GM23248 (cell line): ENCODE data around the gene FAM241A. TPM values are rescaled to one million over a fixed set of nuclear protein-coding genes. Genes with fewer than 3 reads are reported as not detected.
"Not testable (repeated sequence)": the region's sequence is repeated elsewhere in the genome, so short reads cannot be mapped to it uniquely, and the experiment has no call there.

ENCODE experiments used
- DNase-seq: peaks from one replicate; pipeline ENCODE4 v3.0.0-alpha.2; 2015
- H2AFZ ChIP-seq: fragments of 200-600 bp; sonication (generic); 2 replicates; pipeline ENCODE4 v1.6.1; 2016; ENCODE audit warnings: antibody characterized with exemption
- H3F3A ChIP-seq: fragments of 200-600 bp; sonication (generic); 2 replicates; pipeline ENCODE4 v1.6.1; 2016; ENCODE audit warnings: mild to moderate bottlenecking, antibody characterized with exemption, mixed run types; ENCODE audit not compliant: insufficient read depth
- H3K27ac ChIP-seq: fragments of 200-600 bp; sonication (generic); 2 replicates; pipeline ENCODE4 v1.5.1; 2016; ENCODE audit warnings: mild to moderate bottlenecking
- H3K27me3 ChIP-seq: fragments of 200-600 bp; sonication (generic); replicated peaks from 2 replicates; pipeline ENCODE4 v1.6.1; 2016; ENCODE audit warnings: mild to moderate bottlenecking; ENCODE audit not compliant: insufficient read depth
- H3K36me3 ChIP-seq: fragments of 200-600 bp; sonication (generic); 2 replicates; pipeline ENCODE4 v1.6.1; 2016; ENCODE audit warnings: low read depth, mild to moderate bottlenecking
- H3K4me1 ChIP-seq: fragments of 200-600 bp; sonication (generic); 2 replicates; pipeline ENCODE4 v1.6.1; 2016; ENCODE audit warnings: mild to moderate bottlenecking; ENCODE audit not compliant: insufficient read depth
- H3K4me2 ChIP-seq: fragments of 200-600 bp; sonication (generic); one replicate; pipeline ENCODE4 v1.6.1; 2016; ENCODE audit warnings: mild to moderate bottlenecking; ENCODE audit not compliant: unreplicated experiment
- H3K4me3 ChIP-seq: fragments of 200-600 bp; sonication (generic); 2 replicates; pipeline ENCODE4 v1.5.1; 2016; ENCODE audit warnings: mild to moderate bottlenecking
- H3K79me2 ChIP-seq: fragments of 200-600 bp; sonication (generic); 2 replicates; pipeline ENCODE4 v1.6.1; 2016; ENCODE audit warnings: mild to moderate bottlenecking; ENCODE audit not compliant: insufficient read depth
- H3K9ac ChIP-seq: fragments of 200-600 bp; sonication (generic); 2 replicates; pipeline ENCODE4 v1.6.1; 2016; ENCODE audit warnings: mild to moderate bottlenecking
- H3K9me2 ChIP-seq: fragments of 200-600 bp; sonication (generic); 2 replicates; pipeline ENCODE4 v1.6.1; 2016; ENCODE audit warnings: mixed run types, mild to moderate bottlenecking, moderate library complexity; ENCODE audit not compliant: insufficient read depth
- H3K9me3 ChIP-seq: fragments of 200-600 bp; sonication (generic); one replicate; pipeline ENCODE4 v1.6.1; 2017; ENCODE audit warnings: low read depth
- H4K20me1 ChIP-seq: fragments of 200-600 bp; sonication (generic); 2 replicates; pipeline ENCODE4 v1.6.0; 2016; ENCODE audit not compliant: insufficient read depth
- EZH2 ChIP-seq: fragments of 200-600 bp; sonication (generic); IDR thresholded peaks from 2 replicates; pipeline ENCODE4 v1.6.1; 2018; ENCODE audit warnings: antibody characterized with exemption, mild to moderate bottlenecking; ENCODE audit not compliant: insufficient read depth, poor library complexity, severe bottlenecking
- EZH2phosphoT487 ChIP-seq: fragments of 200-600 bp; sonication (generic); IDR thresholded peaks from 2 replicates; pipeline ENCODE4 v1.6.1; 2018; ENCODE audit warnings: antibody characterized with exemption, moderate library complexity, mild to moderate bottlenecking, low read depth; ENCODE audit not compliant: insufficient read depth
- WGBS, 2 experiments: methylation state at CpG; one replicate each; pipeline ENCODE4 v1.1.6; 2015 to 2017; ENCODE audit warnings: low lambda C conversion rate in 2 of 2, low coverage in 1 of 2; ENCODE audit errors: missing lambda C conversion rate in 2 of 2; 5-methylcytosine and 5-hydroxymethylcytosine counted together
- in situ Hi-C: fragments of 300-500 bp; cut with MboI; formaldehyde crosslinking; loops from 2 replicates; pipeline ENCODE4 v1.15.0; 2020
- polyA plus RNA-seq: library from polyadenylated mRNA; unstranded; fragments of >200 nt; fragmentation: Nextera tagmentation; extraction: Ambion mirVana; gene quantifications from 2 replicates; pipeline ENCODE4 v1.2.1, GENCODE V29; 2016
- total RNA-seq: library from RNA; depleted of rRNA; stranded (reverse); fragments of >200 nt; shearing (Covaris generic); gene quantifications from 2 replicates; pipeline ENCODE4 v1.2.3, GENCODE V29; 2014

Gene FAM241A
- total and polyA plus RNA-seq, 2 experiments from 2014 or later: 5.2 to 6.2 TPM

DNA sequence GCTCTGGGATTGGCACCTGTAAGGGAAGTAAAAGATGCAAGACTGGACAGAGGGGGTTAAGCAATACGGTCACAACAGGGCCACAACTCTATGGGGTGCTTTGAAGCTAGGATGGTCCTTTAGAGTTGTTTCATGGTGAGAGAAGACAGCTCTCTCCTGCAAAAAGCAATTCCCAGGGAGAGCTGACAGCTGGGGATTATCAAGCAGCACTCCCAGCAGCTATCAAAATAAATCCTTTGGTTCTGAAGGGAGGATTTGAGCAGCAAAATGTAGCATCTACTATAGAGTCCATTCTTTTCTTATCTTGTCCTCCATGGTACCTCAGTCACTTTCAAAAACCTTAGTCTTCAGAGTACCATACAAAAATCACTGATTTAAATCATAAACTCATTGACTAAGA is 51.2 kb downstream of the FAM241A start:
- no peak for TF ChIP-seq EZH2
- TF ChIP-seq EZH2phosphoT487: no peak
- no peak overlapping the region for H3K9ac ChIP-seq
- no peak overlapping the region for H2AFZ ChIP-seq
- no peak overlapping the region for H3K4me3 ChIP-seq
- H3K79me2 ChIP-seq: no peaks in the 10 kb centered on the region
- H3F3A ChIP-seq: no peaks in the 10 kb centered on the region
- H4K20me1 ChIP-seq: no peaks in the 10 kb centered on the region
- no peaks in the 10 kb centered on the region for H3K9me3 ChIP-seq
- H3K36me3 ChIP-seq: no peaks in the 10 kb centered on the region
- in situ Hi-C loops: no loop called here
- no peaks in the 10 kb centered on the region for H3K4me1 ChIP-seq
- H3K27ac ChIP-seq: no peak overlapping the region
- no peak for DNase-seq
- no peak overlapping the region for H3K4me2 ChIP-seq
- H3K9me2 ChIP-seq: no peaks in the 10 kb centered on the region
- H3K27me3 ChIP-seq: no peaks in the 10 kb centered on the region
- WGBS, 2 experiments: 91 to 95% methylated on average over 1 of the region's 1 CpG

GRCh38 chr4:112199041-112199440 is 53.8 kb downstream of the FAM241A start:
- Histone ChIP-seq H3K4me2 (no peak overlapping the region), H3K9ac (no peak overlapping the region), H2AFZ (no peak overlapping the region), H3K9me3 (no peaks in the 10 kb centered on the region), H3K4me1 (no peaks in the 10 kb centered on the region), H3K4me3 (no peak overlapping the region), H3K79me2 (no peaks in the 10 kb centered on the region), H3F3A (no peaks in the 10 kb centered on the region), H3K36me3 (no peaks in the 10 kb centered on the region), H3K27ac (no peak overlapping the region), H4K20me1 (no peaks in the 10 kb centered on the region), H3K27me3 (no peaks in the 10 kb centered on the region), H3K9me2 (no peaks in the 10 kb centered on the region)
- TF ChIP-seq EZH2phosphoT487: no peak
- no peak for TF ChIP-seq EZH2
- WGBS, 2 experiments: 95 to 100% methylated on average over 1 of the region's 1 CpG
- DNase-seq: no peak
- in situ Hi-C loops: no loop called here

- Histone ChIP-seq H3K9me2 (no peaks in the 10 kb centered on the region), H3K79me2 (no peaks in the 10 kb centered on the region), H3K9me3 (no peaks in the 10 kb centered on the region), H4K20me1 (no peaks in the 10 kb centered on the region), H2AFZ (no peak overlapping the region), H3K4me1 (no peaks in the 10 kb centered on the region), H3K4me2 (no peak overlapping the region), H3K36me3 (no peaks in the 10 kb centered on the region), H3K4me3 (no peak overlapping the region), H3K27ac (no peak overlapping the region), H3F3A (no peaks in the 10 kb centered on the region), H3K27me3 (no peaks in the 10 kb centered on the region), H3K9ac (no peak overlapping the region)
- no peak for DNase-seq
- no peak for TF ChIP-seq EZH2
- TF ChIP-seq EZH2phosphoT487: no peak
- in situ Hi-C loops: no loop called here
- 26 to 35% methylated on average over 4 of the region's 4 CpGs for WGBS, 2 experiments
Measured at GRCh38 chr4:112201915-112202505, 56.8 kb downstream of the FAM241A start.

DNA sequence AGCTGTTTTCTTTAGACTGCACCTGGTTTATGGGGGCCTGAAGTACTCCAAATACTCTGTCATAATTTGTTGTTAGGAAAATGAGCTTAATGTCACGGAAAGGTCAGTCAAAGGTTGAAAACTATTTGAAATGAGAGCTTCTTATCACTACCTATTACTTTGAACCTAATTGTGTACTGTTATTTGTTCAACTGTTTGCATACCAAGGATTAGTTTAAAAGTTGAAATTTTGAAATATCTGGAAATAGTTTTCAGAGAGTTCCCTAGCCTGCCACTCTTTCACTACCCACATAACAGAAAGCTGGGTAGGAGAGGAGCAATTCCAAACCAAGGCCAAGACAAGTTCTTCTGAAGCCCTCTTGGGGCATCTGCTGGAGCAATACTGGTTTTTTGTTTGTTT is 58.3 kb downstream of the FAM241A start:
- no peaks in the 10 kb centered on the region for H3K36me3 ChIP-seq
- H3K9ac ChIP-seq: no peak overlapping the region
- no peak overlapping the region for H3K4me3 ChIP-seq
- H3K9me2 ChIP-seq: no peaks in the 10 kb centered on the region
- no peak for DNase-seq
- H3K79me2 ChIP-seq: no peaks in the 10 kb centered on the region
- H3F3A ChIP-seq: no peaks in the 10 kb centered on the region
- 95 to 100% methylated on average over 1 of the region's 1 CpG for WGBS, 2 experiments
- no peaks in the 10 kb centered on the region for H4K20me1 ChIP-seq
- TF ChIP-seq EZH2: no peak
- no peak for TF ChIP-seq EZH2phosphoT487
- H3K4me2 ChIP-seq: no peak overlapping the region
- H2AFZ ChIP-seq: no peak overlapping the region
- no peaks in the 10 kb centered on the region for H3K9me3 ChIP-seq
- H3K27ac ChIP-seq: no peak overlapping the region
- no peaks in the 10 kb centered on the region for H3K27me3 ChIP-seq
- in situ Hi-C loops: no loop called here
- no peaks in the 10 kb centered on the region for H3K4me1 ChIP-seq

- Histone ChIP-seq H3K36me3 (no peaks in the 10 kb centered on the region), H3K9me3 (no peaks in the 10 kb centered on the region), H3K79me2 (no peaks in the 10 kb centered on the region), H2AFZ (no peak overlapping the region), H3K27ac (no peak overlapping the region), H3F3A (no peaks in the 10 kb centered on the region), H3K27me3 (no peaks in the 10 kb centered on the region), H3K9ac (no peak overlapping the region), H3K9me2 (no peaks in the 10 kb centered on the region), H4K20me1 (no peaks in the 10 kb centered on the region), H3K4me3 (no peak overlapping the region), H3K4me1 (no peaks in the 10 kb centered on the region), H3K4me2 (no peak overlapping the region)
- TF ChIP-seq EZH2 (no peak), EZH2phosphoT487 (no peak)
- 63 to 64% methylated on average over 2 of the region's 2 CpGs for WGBS, 2 experiments
- no peak for DNase-seq
- in situ Hi-C loops: no loop called here
Measured at GRCh38 chr4:112206431-112206830, 61.2 kb downstream of the FAM241A start.

DNA sequence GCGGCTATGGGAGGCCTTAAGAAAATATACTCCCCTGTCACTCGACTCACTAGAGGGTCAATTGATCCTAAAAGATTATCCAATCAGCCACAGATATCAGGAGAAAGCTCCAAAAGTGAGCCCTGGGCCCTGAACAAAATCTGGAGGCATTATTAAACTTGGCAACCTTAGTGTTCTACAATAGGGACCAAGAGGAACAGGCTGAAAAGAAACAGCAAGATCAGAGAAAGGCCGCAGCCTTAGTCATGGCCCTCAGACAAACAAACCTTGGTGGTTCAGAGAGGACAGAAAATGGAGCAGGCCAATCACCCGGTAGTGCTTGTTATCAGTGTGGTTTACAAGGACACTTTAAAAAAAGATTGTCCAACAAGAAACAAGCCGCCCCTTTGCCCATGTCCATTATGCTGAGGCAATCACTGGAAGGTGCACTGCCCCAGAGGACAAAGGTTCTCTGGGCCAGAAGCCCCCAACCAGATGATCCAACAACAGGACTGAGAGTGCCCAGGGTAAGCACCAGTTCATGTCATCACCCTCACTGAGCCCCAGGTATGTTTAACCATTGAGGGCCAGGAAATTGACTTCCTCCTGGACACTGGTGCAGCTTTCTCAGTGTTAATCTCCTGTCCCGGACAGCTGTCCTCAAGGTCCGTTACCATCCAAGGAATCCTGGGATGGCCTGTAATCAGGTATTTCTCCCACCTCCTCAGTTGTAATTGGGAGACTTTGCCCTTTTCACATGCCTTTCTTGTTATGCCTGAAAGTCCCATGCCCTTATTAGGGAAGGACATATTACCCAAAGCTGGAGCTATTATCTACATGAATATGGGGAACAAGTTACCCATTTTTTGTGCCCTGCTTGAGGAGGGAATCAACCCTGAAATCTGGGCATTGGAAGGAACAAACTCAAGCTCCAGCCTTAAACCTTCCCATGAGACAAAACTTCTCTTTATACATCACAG is 63.2 kb downstream of the FAM241A start:
- H3K79me2 ChIP-seq, H3K36me3 ChIP-seq, H4K20me1 ChIP-seq, H2AFZ ChIP-seq, in situ Hi-C loops, H3K27ac ChIP-seq, H3K27me3 ChIP-seq, H3K9ac ChIP-seq, H3K9me3 ChIP-seq, H3K9me2 ChIP-seq, H3K4me1 ChIP-seq, H3K4me3 ChIP-seq, DNase-seq, H3K4me2 ChIP-seq: not testable (repeated sequence)
- H3F3A ChIP-seq: peaks cover 10% of the 10 kb centered on the region
- 80 to 85% methylated on average over 7 of the region's 7 CpGs for WGBS, 2 experiments
